Progenitor cell of endocrine pancreas (in vitro differentiated cells): ENCODE measurements around the gene SV2B. TPM values are rescaled to one million over a fixed set of nuclear protein-coding genes. Genes with fewer than 3 reads are reported as not detected.

Experiments used
- DNase-seq: peaks from one replicate; pipeline ENCODE4 v3.0.0; 2021; ENCODE audit warnings: low spot score; ENCODE audit not compliant: unreplicated experiment
- H3K27ac Mint-ChIP-seq: 2 replicates; pipeline ENCODE4 v1.8.0; 2021; ENCODE audit warnings: mild to moderate bottlenecking, moderate library complexity, mixed read lengths
- H3K27me3 Mint-ChIP-seq: 2 replicates; pipeline ENCODE4 v1.8.0; 2021; ENCODE audit warnings: mixed read lengths
- H3K36me3 Mint-ChIP-seq: 2 replicates; pipeline ENCODE4 v1.8.0; 2022; ENCODE audit warnings: mixed read lengths; ENCODE audit not compliant: insufficient read depth
- H3K4me1 Mint-ChIP-seq: 2 replicates; pipeline ENCODE4 v1.8.0; 2021; ENCODE audit warnings: low read depth, mixed read lengths
- H3K4me3 Mint-ChIP-seq: 2 replicates; pipeline ENCODE4 v1.8.0; 2021; ENCODE audit warnings: low read depth, mild to moderate bottlenecking, moderate library complexity, mixed read lengths
- H3K9me3 Mint-ChIP-seq: 2 replicates; pipeline ENCODE4 v1.8.0; 2021; ENCODE audit warnings: low read depth, mixed read lengths
- CTCF ChIP-seq: fragments of 200-600 bp; sonication (generic); IDR thresholded peaks from one replicate; pipeline ENCODE4 v1.5.0; 2021; ENCODE audit warnings: antibody characterized with exemption, mild to moderate bottlenecking; ENCODE audit not compliant: unreplicated experiment
- total RNA-seq: library from RNA; stranded (reverse); gene quantifications from 2 replicates; pipeline ENCODE4 v1.2.1, GENCODE V29; 2021

SV2B gene
- total RNA-seq, 1 donor from 2014 or later = 19.9 TPM

GRCh38 chr15:91070872-91071271 lies 29.2 kb upstream of the SV2B start:
- no peak for TF ChIP-seq CTCF
- Mint-ChIP-seq H3K27ac (no peak overlapping the region), H3K36me3 (no peaks in the 10 kb centered on the region), H3K27me3 (peaks cover 4% of the 10 kb centered on the region), H3K9me3 (no peaks in the 10 kb centered on the region), H3K4me1 (no peaks in the 10 kb centered on the region), H3K4me3 (no peak overlapping the region)
- DNase-seq = no peak

GRCh38 chr15:91072161-91072560 lies 27.9 kb upstream of the SV2B start:
- DNase-seq = no peak
- Mint-ChIP-seq H3K36me3 (no peaks in the 10 kb centered on the region), H3K27ac (no peak overlapping the region), H3K9me3 (no peaks in the 10 kb centered on the region), H3K4me3 (no peak overlapping the region), H3K27me3 (peaks cover 4% of the 10 kb centered on the region), H3K4me1 (no peaks in the 10 kb centered on the region)
- TF ChIP-seq CTCF = no peak

- no peaks in the 10 kb centered on the region for H3K4me1 Mint-ChIP-seq
- DNase-seq = no peak
- no peaks in the 10 kb centered on the region for H3K9me3 Mint-ChIP-seq
- H3K27me3 Mint-ChIP-seq = peaks cover 4% of the 10 kb centered on the region
- no peaks in the 10 kb centered on the region for H3K36me3 Mint-ChIP-seq
- H3K4me3 Mint-ChIP-seq = no peak overlapping the region
- no peak for TF ChIP-seq CTCF
- no peak overlapping the region for H3K27ac Mint-ChIP-seq
Observed at GRCh38 chr15:91073077-91073476, 27.0 kb upstream of the SV2B start.

GRCh38 chr15:91073768-91074167 lies 26.3 kb upstream of the SV2B start:
- Mint-ChIP-seq H3K4me3 (no peak overlapping the region), H3K9me3 (no peaks in the 10 kb centered on the region), H3K36me3 (no peaks in the 10 kb centered on the region), H3K27ac (no peak overlapping the region), H3K4me1 (no peaks in the 10 kb centered on the region), H3K27me3 (peaks cover 4% of the 10 kb centered on the region)
- no peak for TF ChIP-seq CTCF
- DNase-seq = no peak

DNA sequence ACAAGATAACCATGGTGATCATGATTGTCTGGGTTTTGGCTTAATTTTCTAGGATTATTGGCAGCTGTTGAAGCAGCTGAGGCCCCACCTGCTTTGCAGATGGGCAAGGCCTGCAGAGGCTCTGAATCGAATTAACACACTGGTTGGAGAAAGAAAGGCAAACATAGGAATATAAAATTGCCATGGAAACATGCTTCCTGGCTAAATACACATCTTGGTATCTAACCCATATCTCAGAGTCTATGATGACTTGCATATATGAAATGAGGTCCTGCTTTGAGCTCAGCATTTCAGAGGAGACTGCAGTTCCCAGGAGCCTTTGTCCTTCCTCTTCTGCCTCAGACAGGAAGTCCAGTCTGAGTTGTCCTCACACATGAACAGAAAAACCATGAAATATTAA lies 24.3 kb upstream of the SV2B start:
- TF ChIP-seq CTCF = no peak
- no peaks in the 10 kb centered on the region for H3K9me3 Mint-ChIP-seq

More for the DNA sequence above, 24.3 kb upstream of the SV2B start:
- Mint-ChIP-seq H3K27me3 (peaks cover 7% of the 10 kb centered on the region), H3K36me3 (no peaks in the 10 kb centered on the region), H3K4me3 (no peak overlapping the region), H3K27ac (no peak overlapping the region), H3K4me1 (no peaks in the 10 kb centered on the region)
- no peak for DNase-seq
